ENCODE data around the gene SIT1. TPM values are rescaled to one million over a fixed set of nuclear protein-coding genes. Genes with fewer than 3 reads are reported as not detected.
A peak's percentile ranks its signal among the peaks of the same experiment; 100 is the strongest.
"Not testable (repeated sequence)": the region's sequence is repeated elsewhere in the genome, so short reads cannot be mapped to it uniquely, and the experiment has no call there.

The SIT1 gene
- total RNA-seq, 6 donors from 2014 or later, result 1.1 to 3.1 (median 1.8) TPM; not detected in 1

DNA sequence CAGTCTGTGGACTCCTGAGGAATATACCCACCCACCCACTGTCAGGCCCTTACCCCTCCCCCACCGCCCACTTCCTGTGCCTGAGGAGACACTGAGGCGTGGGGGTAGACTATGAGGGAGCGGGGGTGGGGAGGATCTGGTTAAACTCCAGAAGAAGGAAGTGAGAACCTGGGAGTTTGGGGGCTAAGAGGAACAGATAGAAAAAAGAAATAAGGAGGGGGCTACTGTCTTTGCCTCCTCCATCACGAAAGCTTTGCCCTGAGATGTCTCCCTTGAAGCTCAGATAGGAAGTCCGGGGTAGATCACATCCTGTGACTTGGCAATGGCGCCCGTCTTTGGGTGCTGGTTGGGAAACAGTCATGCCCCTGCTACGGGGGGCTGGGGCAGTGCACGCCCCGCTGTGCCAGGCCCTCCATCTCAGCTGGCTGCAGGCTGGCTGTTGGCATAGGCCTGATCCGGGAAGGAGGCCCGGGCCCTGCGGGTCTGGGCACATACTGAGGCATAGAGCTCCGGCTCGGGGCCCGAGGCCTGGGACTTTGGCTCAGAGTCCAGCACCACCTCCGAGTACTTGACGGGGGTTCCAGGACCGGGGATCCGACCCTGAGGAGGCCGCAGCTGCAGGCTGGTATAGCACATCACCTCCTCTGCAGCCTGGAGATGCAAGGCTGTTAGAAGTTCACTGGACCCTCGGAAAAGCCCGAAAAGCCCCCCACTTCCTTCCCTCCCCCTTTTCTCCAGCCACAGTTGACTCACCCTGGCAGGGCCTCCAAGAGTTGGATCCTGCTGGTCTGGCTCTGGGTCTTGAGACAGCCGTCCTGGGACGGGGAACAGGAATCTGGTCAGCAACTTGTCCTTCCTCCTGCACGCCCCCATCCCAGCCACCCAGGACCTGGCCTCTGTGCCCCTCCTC is 1.0 kb downstream of the SIT1 start:
- DNase-seq, result peak in 1 of 2 donors; percentile 84
- Histone ChIP-seq H3K4me3 (peak overlapping the region in 3 of 4 donors; percentile 13 to 38 (median 25)), H3K4me1 (peaks cover 17 to 48% (median 28%) of the 10 kb centered on the region in 4 donors)

DNA sequence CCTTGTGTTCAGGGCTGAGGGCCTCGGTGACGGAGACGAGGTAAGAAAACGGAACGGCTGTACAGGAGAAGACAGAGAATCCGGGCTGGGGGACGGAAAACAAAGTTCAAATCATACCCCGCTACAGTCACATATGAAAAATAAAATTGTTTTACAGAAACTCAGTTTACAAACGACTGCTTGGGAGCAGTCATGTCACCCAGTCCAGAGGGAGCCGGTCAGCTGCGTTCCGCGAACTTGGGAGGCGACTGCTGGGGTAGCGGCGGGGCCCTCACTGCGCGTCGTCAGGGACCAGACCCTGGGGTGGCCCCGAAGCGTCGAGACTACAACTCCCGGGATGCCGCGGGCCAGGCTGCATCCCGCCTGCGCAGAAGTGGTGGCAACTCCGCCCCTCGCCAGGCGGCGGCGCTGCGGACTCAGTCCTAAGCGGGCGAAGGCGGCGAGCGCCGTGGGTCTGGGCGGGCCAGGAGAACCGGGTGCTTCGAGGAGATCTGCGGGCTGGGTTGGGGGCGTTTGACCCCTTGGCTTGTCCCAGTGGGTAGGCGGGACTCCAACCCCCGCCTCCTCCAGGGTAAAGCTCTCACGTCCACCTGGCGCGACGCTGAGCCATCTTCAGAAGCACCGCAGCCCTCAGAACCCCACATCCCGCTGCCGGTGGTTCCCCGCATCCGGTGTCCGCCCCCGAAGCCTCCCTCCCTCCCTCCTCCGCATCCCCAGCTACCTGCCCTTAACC is 4.0 kb downstream of the SIT1 start:
- DNase-seq (peak; percentile 97 to 99), ATAC-seq (ENCODE audit: low FRiP score in 2 of 2) (peak; percentile 97 to 99)
- H3K4me1 ChIP-seq, result peaks cover 11 to 34% (median 20%) of the 10 kb centered on the region in 4 donors
- no peaks in the 10 kb centered on the region for H3K9me3 ChIP-seq
- peak overlapping the region; percentile 82 to 93 (median 88) for H3K27ac ChIP-seq
- peak; percentile 91 to 95 for TF ChIP-seq POLR2AphosphoS5 (IDR thresholded peaks at IDR 0.05)
- TF ChIP-seq POLR2A (IDR thresholded peaks at IDR 0.05), result peak; percentile 33 to 97 (median 92)
- TF ChIP-seq, protein P1, sequence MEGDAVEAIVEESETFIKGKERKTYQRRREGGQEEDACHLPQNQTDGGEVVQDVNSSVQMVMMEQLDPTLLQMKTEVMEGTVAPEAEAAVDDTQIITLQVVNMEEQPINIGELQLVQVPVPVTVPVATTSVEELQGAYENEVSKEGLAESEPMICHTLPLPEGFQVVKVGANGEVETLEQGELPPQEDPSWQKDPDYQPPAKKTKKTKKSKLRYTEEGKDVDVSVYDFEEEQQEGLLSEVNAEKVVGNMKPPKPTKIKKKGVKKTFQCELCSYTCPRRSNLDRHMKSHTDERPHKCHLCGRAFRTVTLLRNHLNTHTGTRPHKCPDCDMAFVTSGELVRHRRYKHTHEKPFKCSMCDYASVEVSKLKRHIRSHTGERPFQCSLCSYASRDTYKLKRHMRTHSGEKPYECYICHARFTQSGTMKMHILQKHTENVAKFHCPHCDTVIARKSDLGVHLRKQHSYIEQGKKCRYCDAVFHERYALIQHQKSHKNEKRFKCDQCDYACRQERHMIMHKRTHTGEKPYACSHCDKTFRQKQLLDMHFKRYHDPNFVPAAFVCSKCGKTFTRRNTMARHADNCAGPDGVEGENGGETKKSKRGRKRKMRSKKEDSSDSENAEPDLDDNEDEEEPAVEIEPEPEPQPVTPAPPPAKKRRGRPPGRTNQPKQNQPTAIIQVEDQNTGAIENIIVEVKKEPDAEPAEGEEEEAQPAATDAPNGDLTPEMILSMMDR (IDR thresholded peaks at IDR 0.05), result peak; percentile 94 to 99 (median 99)
- TF ChIP-seq EP300 (IDR thresholded peaks at IDR 0.05), result no peak
- H3K27me3 ChIP-seq, result no peaks in the 10 kb centered on the region
- H3K4me3 ChIP-seq, result peak overlapping the region; percentile 26 to 68 (median 53)
- H3K36me3 ChIP-seq, result no peaks in the 10 kb centered on the region
- WGBS, 2 donors, result 0% methylated on average over 9 to 32 of the region's 58 CpGs

More for the DNA sequence above, 1.0 kb downstream of the SIT1 start:
- no peaks in the 10 kb centered on the region for H3K9me3 ChIP-seq
- TF ChIP-seq, protein P1 (IDR thresholded peaks at IDR 0.05), result no peak
- TF ChIP-seq EP300 (IDR thresholded peaks at IDR 0.05), result no peak
- TF ChIP-seq POLR2AphosphoS5 (IDR thresholded peaks at IDR 0.05), result no peak
- TF ChIP-seq POLR2A (IDR thresholded peaks at IDR 0.05), result no peak
- WGBS, 2 donors, result 62 to 78% methylated on average over 18 to 26 of the region's 26 CpGs
- ATAC-seq (ENCODE audit: low FRiP score in 2 of 2), result no peak
- no peaks in the 10 kb centered on the region for H3K27me3 ChIP-seq
- peak overlapping the region in 2 of 4 donors; percentile 66 to 71 for H3K27ac ChIP-seq
- no peaks in the 10 kb centered on the region for H3K36me3 ChIP-seq

DNA sequence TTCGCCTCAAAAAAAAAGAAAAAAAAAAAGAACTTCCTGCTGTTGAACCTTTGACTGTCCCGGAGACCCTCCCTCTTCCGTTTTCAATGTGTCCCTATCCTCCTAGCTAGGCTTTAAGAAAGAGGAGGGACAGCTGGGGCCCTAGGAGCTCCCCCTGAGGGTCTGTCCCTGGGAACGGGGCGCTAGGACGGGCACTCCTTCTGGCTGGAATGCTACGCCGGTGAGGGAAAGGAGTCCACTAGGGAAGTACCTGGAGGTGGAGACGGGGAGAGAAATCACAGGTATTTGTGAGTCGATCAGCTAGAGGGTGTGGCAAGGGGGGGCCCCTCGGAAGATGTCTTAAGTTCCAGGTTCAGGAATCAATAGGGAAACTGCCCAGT is 4.6 kb downstream of the SIT1 start:
- DNase-seq (peak in 1 of 2 donors; percentile 59), ATAC-seq (ENCODE audit: low FRiP score in 2 of 2) (peak; percentile 30 to 80)
- Histone ChIP-seq H3K36me3 (no peaks in the 10 kb centered on the region), H3K9me3 (no peaks in the 10 kb centered on the region), H3K27me3 (no peaks in the 10 kb centered on the region), H3K4me3 (peak overlapping the region; percentile 18 to 68 (median 53)), H3K27ac (peak overlapping the region; percentile 82 to 93 (median 88)), H3K4me1 (peaks cover 11 to 34% (median 20%) of the 10 kb centered on the region in 4 donors)
- WGBS, 2 donors, result 2% methylated on average over 11 of the region's 11 CpGs
- TF ChIP-seq POLR2AphosphoS5 (IDR thresholded peaks at IDR 0.05) (no peak), EP300 (IDR thresholded peaks at IDR 0.05) (no peak)

DNA sequence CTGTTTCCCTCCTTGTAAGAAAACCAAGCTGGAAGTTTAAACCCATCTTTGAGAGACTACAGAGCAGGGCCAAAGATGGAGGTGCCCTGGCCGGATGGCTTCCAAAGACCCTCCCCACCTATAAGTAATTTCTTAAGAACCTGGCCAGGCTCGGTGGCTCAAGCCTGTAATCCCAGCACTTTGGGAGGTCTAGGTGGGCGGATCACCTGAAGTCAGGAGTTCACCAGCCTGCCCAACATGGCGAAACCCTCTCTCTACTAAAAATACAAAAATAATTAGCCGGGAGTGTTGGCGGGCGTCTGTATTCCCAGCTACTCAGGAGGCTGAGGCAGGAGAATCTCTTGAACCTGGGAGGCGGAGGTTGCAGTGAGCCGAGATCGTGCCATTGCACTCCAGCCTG is 5.0 kb downstream of the SIT1 start:
- H3K27ac ChIP-seq, result peak overlapping the region; percentile 82 to 93 (median 88)
- DNase-seq; H3K27me3 ChIP-seq; H3K9me3 ChIP-seq; H3K36me3 ChIP-seq; ATAC-seq (ENCODE audit: low FRiP score in 2 of 2): not testable (repeated sequence)
- 35 to 42% methylated on average over 9 to 10 of the region's 10 CpGs for WGBS, 2 donors
- peak overlapping the region; percentile 18 to 68 (median 53) for H3K4me3 ChIP-seq
- peaks cover 11 to 34% (median 20%) of the 10 kb centered on the region in 4 donors for H3K4me1 ChIP-seq

DNA sequence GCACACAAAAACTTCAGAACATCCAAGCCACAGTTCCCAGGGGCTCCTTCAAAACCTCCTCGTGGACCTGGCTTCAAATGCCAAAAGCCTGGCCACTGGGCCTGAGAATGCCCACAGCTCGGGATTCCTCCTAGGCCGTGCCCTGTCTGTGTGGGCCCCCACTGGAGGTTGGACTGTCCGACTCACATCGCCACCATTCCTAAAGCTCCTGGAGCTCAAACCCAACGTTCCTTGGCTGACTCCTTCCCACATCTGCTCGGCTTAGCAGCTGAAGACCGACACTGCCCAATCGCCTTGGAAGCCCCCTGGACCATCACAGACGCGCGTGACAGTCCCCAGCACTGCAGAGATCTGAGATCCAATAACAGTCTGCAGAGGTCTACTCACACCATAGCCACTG is 7.7 kb downstream of the SIT1 start:
- no peaks in the 10 kb centered on the region for H3K36me3 ChIP-seq
- ATAC-seq (ENCODE audit: low FRiP score in 2 of 2), result no peak
- DNase-seq, result peak in 1 of 2 donors; percentile 16
- no peaks in the 10 kb centered on the region for H3K27me3 ChIP-seq
- no peak overlapping the region for H3K27ac ChIP-seq
- WGBS, 2 donors, result 87 to 97% methylated on average over 12 of the region's 12 CpGs
- H3K4me1 ChIP-seq, result peaks cover 11 to 23% (median 16%) of the 10 kb centered on the region in 4 donors
- H3K4me3 ChIP-seq, result no peak overlapping the region
- TF ChIP-seq POLR2AphosphoS5 (IDR thresholded peaks at IDR 0.05) (no peak), POLR2A (IDR thresholded peaks at IDR 0.05) (no peak), EP300 (IDR thresholded peaks at IDR 0.05) (no peak)
- TF ChIP-seq, protein P1 (IDR thresholded peaks at IDR 0.05), result no peak
- no peaks in the 10 kb centered on the region for H3K9me3 ChIP-seq

DNA sequence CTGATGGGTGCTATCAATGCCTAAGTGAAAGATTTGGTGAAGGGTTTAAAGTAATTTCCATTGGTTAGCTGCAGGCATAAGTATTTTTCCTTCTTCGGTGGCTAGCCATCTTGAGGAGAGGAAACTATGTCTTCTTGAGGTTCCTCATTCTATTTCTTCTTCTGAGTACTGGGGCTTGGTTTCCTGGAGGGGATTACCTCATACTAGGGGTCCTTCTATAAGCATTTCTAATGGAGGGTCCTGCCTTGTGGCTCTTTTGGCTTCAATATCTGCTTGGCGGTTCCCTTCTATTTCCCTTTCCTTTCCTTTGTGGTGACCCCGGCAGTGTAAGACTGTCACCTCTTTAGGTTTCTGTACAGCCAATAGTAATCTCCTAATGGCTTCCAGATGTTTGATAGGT is 9.3 kb downstream of the SIT1 start:
- H3K27me3 ChIP-seq; H3K4me3 ChIP-seq; DNase-seq; H3K36me3 ChIP-seq; ATAC-seq (ENCODE audit: low FRiP score in 2 of 2); H3K9me3 ChIP-seq: not testable (repeated sequence)
- peaks cover 10 to 18% (median 14%) of the 10 kb centered on the region in 4 donors for H3K4me1 ChIP-seq
- 61 to 71% methylated on average over 3 of the region's 3 CpGs for WGBS, 2 donors
- H3K27ac ChIP-seq, result peak overlapping the region in 1 of 4 donors; percentile 18

DNA sequence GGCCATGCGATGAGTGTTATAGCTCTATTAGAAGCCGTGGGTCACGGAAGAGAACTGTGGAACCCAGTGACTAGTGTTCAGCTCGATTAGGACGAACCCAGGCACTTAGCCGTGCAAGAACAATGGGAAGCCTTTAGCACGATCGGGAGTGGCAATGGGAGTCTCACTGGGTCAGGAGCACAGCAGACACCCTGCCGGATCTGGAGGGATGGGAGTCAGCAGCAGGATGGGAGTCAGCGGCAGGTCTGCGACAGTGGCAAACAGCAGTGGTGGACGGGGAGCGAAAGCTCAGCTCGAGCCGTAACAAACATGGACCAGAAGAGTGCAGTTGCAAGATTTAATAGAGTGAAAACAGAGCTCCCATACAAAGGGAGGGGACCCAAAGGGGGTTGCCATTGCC is 10.3 kb downstream of the SIT1 start:
- H3K4me1 ChIP-seq, result peaks cover 7 to 20% (median 16%) of the 10 kb centered on the region in 4 donors
- DNase-seq; H3K27ac ChIP-seq; H3K27me3 ChIP-seq; H3K9me3 ChIP-seq; H3K36me3 ChIP-seq; H3K4me3 ChIP-seq; ATAC-seq (ENCODE audit: low FRiP score in 2 of 2): not testable (repeated sequence)
- WGBS, 2 donors, result 97 to 98% methylated on average over 15 of the region's 15 CpGs
